ENCODE data around the gene VDAC1. TPM values are rescaled to one million over a fixed set of nuclear protein-coding genes. Genes with fewer than 3 reads are reported as not detected.

VDAC1 gene
- total and polyA plus RNA-seq, 2 of the 8 experiments (the other 6 are each of a cell fraction or from before 2014, with no cell fraction given): 111 to 301 TPM

- 0 out of 2 replicates have a peak overlapping the region, but pooled peaks have one; percentile 55 for H2AFZ ChIP-seq (ENCODE audit: low read length)
- no peak overlapping the region for H3K18ac ChIP-seq (ENCODE audit: extremely low read depth, low read length)
- no peak overlapping the region for H2AK5ac ChIP-seq (ENCODE audit: low read depth, low read length)
- H3K9me3 ChIP-seq (ENCODE audit: insufficient read depth in 2 of 2, low read depth in 1 of 2, low read length in 1 of 2): no peaks in the 10 kb centered on the region
- DNase-seq (ENCODE audit: low read depth in 1 of 2, low spot score in 2 of 2) (no peak), FAIRE-seq (no peak)
- H3K4me3 ChIP-seq (ENCODE audit: extremely low read depth in 1 of 4, insufficient read depth in 2 of 4, low read depth in 3 of 4, low read length in 4 of 4): no peak overlapping the region
- H3K4me1 ChIP-seq (replicated peaks in 1 of 4; ENCODE audit: control insufficient read depth in 3 of 4, insufficient read depth in 4 of 4, low read length in 3 of 4): peaks cover 0 to 5% (median 2%) of the 10 kb centered on the region in 4 experiments; a peak in 3 of 7 replicates
- no peak overlapping the region for H2BK15ac ChIP-seq (ENCODE audit: low read length)
- no peaks in the 10 kb centered on the region for H3K79me1 ChIP-seq (ENCODE audit: low read depth, low read length)
- no peak overlapping the region for H2BK20ac ChIP-seq (ENCODE audit: low read length)
- H3K4ac ChIP-seq (replicated peaks; ENCODE audit: insufficient read length, low read depth, low read length): no peak overlapping the region
- H3K27ac ChIP-seq (ENCODE audit: low read depth, low read length): no peak overlapping the region
- no peak overlapping the region for H4K8ac ChIP-seq (ENCODE audit: extremely low read depth, insufficient read depth, low read length)
- no peak overlapping the region for H4K91ac ChIP-seq (replicated peaks; ENCODE audit: insufficient read length, low read length)
- H4K20me1 ChIP-seq (replicated peaks in 1 of 2; ENCODE audit: control insufficient read depth in 1 of 2, insufficient read depth in 2 of 2, low read length in 2 of 2): no peaks in the 10 kb centered on the region
- H2BK5ac ChIP-seq (ENCODE audit: low read depth, low read length): no peak overlapping the region
- H3K36me3 ChIP-seq (ENCODE audit: control insufficient read depth in 2 of 4, insufficient read depth in 4 of 4, low read length in 3 of 4): no peaks in the 10 kb centered on the region
- H3K4me2 ChIP-seq (ENCODE audit: insufficient read depth in 1 of 2, low read depth in 2 of 2, low read length in 2 of 2): no peak overlapping the region
- ChIA-PET POLR2A (ENCODE audit: partially characterized antibody) (interaction anchor here (1.5 to 1.8 kb wide), 2 partner anchors 14 to 157 kb away, joined by 5 to 6 read pairs; partner anchors contain the start of genes SKP1 and VDAC1), CTCF (ENCODE audit: partially characterized antibody) (interaction anchor here (0.6 to 5.2 kb wide), 7 partner anchors 10 to 867 kb away, joined by 3 to 23 read pairs (median 3); no protein-coding TSS in a partner anchor)
- H4K5ac ChIP-seq (ENCODE audit: insufficient read length, low read depth, low read length): no peak overlapping the region
- no peak overlapping the region for H3K56ac ChIP-seq (replicated peaks; ENCODE audit: insufficient read length, low read depth, low read length)
- no peaks in the 10 kb centered on the region for H3K27me3 ChIP-seq (replicated peaks in 1 of 4; ENCODE audit: control insufficient read depth in 3 of 4, extremely low read depth in 1 of 4, insufficient read depth in 3 of 4, low read length in 3 of 4)
- H3K79me2 ChIP-seq (ENCODE audit: control insufficient read depth in 1 of 2, insufficient read depth in 2 of 2, low read length in 2 of 2): no peaks in the 10 kb centered on the region
- TF ChIP-seq CEBPB (IDR thresholded peaks at IDR 0.05; ENCODE audit: low read depth, low read length) (no peak), EGR1 (IDR thresholded peaks at IDR 0.05; ENCODE audit: borderline replicate concordance, low read depth, low read length) (no peak), SUZ12 (IDR thresholded peaks at IDR 0.05; ENCODE audit: low read length) (no peak), RNF2 (IDR thresholded peaks at IDR 0.05; ENCODE audit: borderline replicate concordance, low read depth, low read length, missing control alignments, poor library complexity, severe bottlenecking) (no peak), ATF3 (IDR thresholded peaks at IDR 0.05; ENCODE audit: insufficient read depth, low read depth, low read length) (no peak), CBX5 (IDR thresholded peaks at IDR 0.05; ENCODE audit: low read depth, low read length) (no peak), SIRT6 (IDR thresholded peaks at IDR 0.05; ENCODE audit: low read length) (no peak), JUN (IDR thresholded peaks at IDR 0.05; ENCODE audit: low read depth, low read length) (no peak), EP300 (IDR thresholded peaks at IDR 0.05; ENCODE audit: borderline replicate concordance in 1 of 2, low read depth in 2 of 2, low read length in 2 of 2) (no peak), TCF12 (IDR thresholded peaks at IDR 0.05; ENCODE audit: low read depth, low read length) (no peak), RXRA (IDR thresholded peaks at IDR 0.05; ENCODE audit: insufficient read depth, low read depth, low read length) (no peak), CBX8 (IDR thresholded peaks at IDR 0.05; ENCODE audit: borderline replicate concordance, low read depth, low read length) (no peak)
- H2BK12ac ChIP-seq (ENCODE audit: low read depth, low read length): 0 out of 2 replicates have a peak overlapping the region, but pooled peaks have one; percentile 68
- WGBS, 2 experiments (ENCODE audit: extremely low coverage in 1 of 2, insufficient coverage in 1 of 2, insufficient read length in 1 of 2, insufficient replicate concordance in 2 of 2, low coverage in 1 of 2, low lambda C conversion rate in 2 of 2, missing lambda C conversion rate in 1 of 2): 74% methylated on average over 4 of the region's 4 CpGs; no CpG with 5 or more reads in 1 of the 2 experiments
- H2BK120ac ChIP-seq (replicated peaks; ENCODE audit: low read depth, low read length): no peak overlapping the region
- no peak overlapping the region for H3K14ac ChIP-seq (ENCODE audit: insufficient read length)
- H3K23ac ChIP-seq (ENCODE audit: insufficient read length): no peak overlapping the region
- no peaks in the 10 kb centered on the region; the same call in 1 of the 2 replicates for H3K23me2 ChIP-seq (ENCODE audit: low read depth, low read length)
- no peak overlapping the region for H3K9ac ChIP-seq (replicated peaks in 1 of 4; ENCODE audit: extremely low read depth in 1 of 4, low read depth in 3 of 4, low read length in 3 of 4)
Measured at GRCh38 chr5:134019636-134020035, 14.9 kb upstream of the VDAC1 start.

Data from H1 (cell line).